Hematopoietic multipotent progenitor cell treated with erythropoietin and hydrocortisone succinate and interleukin-3 and kit ligand, for 4 days (in vitro differentiated cells): ENCODE data around the gene MTUS2.
"Not testable (repeated sequence)": the region's sequence is repeated elsewhere in the genome, so short reads cannot be mapped to it uniquely, and the experiment has no call there.

ENCODE experiments used
- DNase-seq: peaks from one replicate; pipeline ENCODE4 v3.0.0-alpha.2; 2015

The MTUS2 gene

GRCh38 chr13:29174093-29174492, 354.0 kb downstream of the MTUS2 start:
- no peak for DNase-seq

- no peak for DNase-seq
These were observed 355.2 kb downstream of the MTUS2 start for GRCh38 chr13:29175250-29175873.

GRCh38 chr13:29180055-29180454, 359.9 kb downstream of the MTUS2 start:
- DNase-seq: no peak

- no peak for DNase-seq
These were observed 362.1 kb downstream of the MTUS2 start for GRCh38 chr13:29182216-29182615.

GRCh38 chr13:29185926-29186325, 365.8 kb downstream of the MTUS2 start:
- DNase-seq: peak; percentile 66

- no peak for DNase-seq
These were observed 367.4 kb downstream of the MTUS2 start for GRCh38 chr13:29187584-29187983.

GRCh38 chr13:29190298-29190697, 370.2 kb downstream of the MTUS2 start:
- DNase-seq: no peak

- no peak for DNase-seq
These were observed 372.9 kb downstream of the MTUS2 start for GRCh38 chr13:29193083-29193482.

- peak; percentile 4 for DNase-seq
These were observed 375.3 kb downstream of the MTUS2 start for GRCh38 chr13:29195456-29195855.

GRCh38 chr13:29196409-29197074, 376.4 kb downstream of the MTUS2 start:
- DNase-seq: no peak

- DNase-seq: not testable (repeated sequence)
These were observed 382.6 kb downstream of the MTUS2 start for GRCh38 chr13:29202753-29203152.

GRCh38 chr13:29204651-29205050, 384.5 kb downstream of the MTUS2 start:
- no peak for DNase-seq

- no peak for DNase-seq
These were observed 390.5 kb downstream of the MTUS2 start for GRCh38 chr13:29210676-29211075.

GRCh38 chr13:29211162-29211561, 391.0 kb downstream of the MTUS2 start:
- not testable (repeated sequence) for DNase-seq

- DNase-seq: no peak
These were observed 402.3 kb downstream of the MTUS2 start for GRCh38 chr13:29222458-29222857.

- no peak for DNase-seq
These were observed 404.1 kb downstream of the MTUS2 start for GRCh38 chr13:29224206-29224605.

- DNase-seq: no peak
These were observed 407.4 kb downstream of the MTUS2 start for GRCh38 chr13:29227576-29227975.

- DNase-seq: no peak
These were observed 410.2 kb downstream of the MTUS2 start for GRCh38 chr13:29230299-29230845.

- no peak for DNase-seq
These were observed 419.8 kb downstream of the MTUS2 start for GRCh38 chr13:29239653-29240525.

- DNase-seq: no peak
These were observed 434.7 kb downstream of the MTUS2 start for GRCh38 chr13:29254626-29255370.

GRCh38 chr13:29255567-29255966, 435.4 kb downstream of the MTUS2 start:
- DNase-seq: no peak

- no peak for DNase-seq
These were observed 440.5 kb downstream of the MTUS2 start for GRCh38 chr13:29260684-29261083.

- DNase-seq: no peak
These were observed 446.1 kb downstream of the MTUS2 start for GRCh38 chr13:29266261-29266660.
